Gastroesophageal sphincter (tissue), 3 donors: ENCODE measurements around the gene HOXA5.

Experiments
- CTCF ChIP-seq, 4 experiments: fragments of 200-600 bp in 2 of 4; fragments of 450-650 bp in 2 of 4; sonication (generic) in 1 of 4; IDR thresholded peaks; one replicate each; pipeline ENCODE4 v1.5.1; 2017 to 2019; ENCODE audit warnings: antibody characterized with exemption in 4 of 4, mild to moderate bottlenecking in 2 of 4, moderate library complexity in 2 of 4
- EP300 ChIP-seq: sonication (generic); formaldehyde crosslinking; IDR thresholded peaks from one replicate; pipeline ENCODE4 v1.6.1; 2017; ENCODE audit warnings: antibody characterized with exemption, mild to moderate bottlenecking
- POLR2A ChIP-seq, 2 donors: fragments of 450-650 bp; IDR thresholded peaks; one replicate each; pipeline ENCODE4 v1.6.1; 2017; ENCODE audit warnings: antibody characterized with exemption in 2 of 2, mild to moderate bottlenecking in 2 of 2, moderate library complexity in 1 of 2
- POLR2AphosphoS5 ChIP-seq: sonication (generic); formaldehyde crosslinking; IDR thresholded peaks from one replicate; pipeline ENCODE4 v1.6.1; 2017; ENCODE audit warnings: antibody characterized with exemption

DNA sequence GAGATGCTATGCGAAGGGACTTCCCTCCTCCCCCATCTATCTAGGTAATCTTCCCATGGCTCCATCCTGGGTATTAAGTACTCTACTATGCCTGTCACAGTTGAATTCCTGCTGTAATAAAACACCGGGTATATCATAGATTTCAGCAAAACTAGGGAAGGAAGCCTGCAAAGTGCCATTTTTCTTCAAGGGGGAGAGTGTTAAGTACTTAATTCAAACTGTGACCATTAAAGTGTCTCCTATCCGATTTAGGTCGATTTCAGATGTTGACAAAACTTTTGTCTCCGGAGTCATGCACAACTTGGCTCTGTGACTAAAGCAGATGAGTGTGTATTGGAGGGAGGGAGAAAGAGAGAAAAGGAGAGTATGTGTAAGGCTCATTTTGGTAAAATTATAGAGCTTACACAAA lies 17.5 kb downstream of the HOXA5 start:
- no peak for TF ChIP-seq CTCF (IDR thresholded peaks at IDR 0.05)
- no peak for TF ChIP-seq POLR2AphosphoS5
- TF ChIP-seq POLR2A (IDR thresholded peaks at IDR 0.05), result no peak
- no peak for TF ChIP-seq EP300
